Measurements from ENCODE around the gene SKOR2.

- TF ChIP-seq, protein P1, sequence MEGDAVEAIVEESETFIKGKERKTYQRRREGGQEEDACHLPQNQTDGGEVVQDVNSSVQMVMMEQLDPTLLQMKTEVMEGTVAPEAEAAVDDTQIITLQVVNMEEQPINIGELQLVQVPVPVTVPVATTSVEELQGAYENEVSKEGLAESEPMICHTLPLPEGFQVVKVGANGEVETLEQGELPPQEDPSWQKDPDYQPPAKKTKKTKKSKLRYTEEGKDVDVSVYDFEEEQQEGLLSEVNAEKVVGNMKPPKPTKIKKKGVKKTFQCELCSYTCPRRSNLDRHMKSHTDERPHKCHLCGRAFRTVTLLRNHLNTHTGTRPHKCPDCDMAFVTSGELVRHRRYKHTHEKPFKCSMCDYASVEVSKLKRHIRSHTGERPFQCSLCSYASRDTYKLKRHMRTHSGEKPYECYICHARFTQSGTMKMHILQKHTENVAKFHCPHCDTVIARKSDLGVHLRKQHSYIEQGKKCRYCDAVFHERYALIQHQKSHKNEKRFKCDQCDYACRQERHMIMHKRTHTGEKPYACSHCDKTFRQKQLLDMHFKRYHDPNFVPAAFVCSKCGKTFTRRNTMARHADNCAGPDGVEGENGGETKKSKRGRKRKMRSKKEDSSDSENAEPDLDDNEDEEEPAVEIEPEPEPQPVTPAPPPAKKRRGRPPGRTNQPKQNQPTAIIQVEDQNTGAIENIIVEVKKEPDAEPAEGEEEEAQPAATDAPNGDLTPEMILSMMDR (IDR thresholded peaks at IDR 0.05), result no peak
- no peak for TF ChIP-seq POLR2A (IDR thresholded peaks at IDR 0.05)
Measured at GRCh38 chr18:47248115-47248603, 3.3 kb downstream of the SKOR2 start.
